MM.1S (cell line): ENCODE measurements around the gene MMP15.

Source experiments
- DNase-seq: peaks from one replicate; pipeline ENCODE4 v3.0.0-alpha.2; 2015
- H2AFZ ChIP-seq: fragments of 300-600 bp; sonication (generic); 2 replicates; pipeline ENCODE4 v1.6.0; 2016; ENCODE audit warnings: antibody characterized with exemption, low read length
- H3F3A ChIP-seq: fragments of 300-600 bp; sonication (generic); 2 replicates; pipeline ENCODE4 v1.6.1; 2016; ENCODE audit warnings: mild to moderate bottlenecking, antibody characterized with exemption, low read length, moderate library complexity, mixed read lengths; ENCODE audit not compliant: insufficient read depth
- H3K27ac ChIP-seq: fragments of 300-600 bp; sonication (generic); 2 replicates; pipeline ENCODE4 v1.5.1; 2016; ENCODE audit warnings: mild to moderate bottlenecking, low read length
- H3K27me3 ChIP-seq: fragments of 300-600 bp; sonication (generic); replicated peaks from 2 replicates; pipeline ENCODE4 v1.6.0; 2016; ENCODE audit warnings: low read length; ENCODE audit not compliant: insufficient read depth
- H3K36me3 ChIP-seq: fragments of 300-600 bp; sonication (generic); replicated peaks from 2 replicates; pipeline ENCODE4 v1.6.1; 2016; ENCODE audit warnings: mild to moderate bottlenecking, low read length, mixed read lengths; ENCODE audit not compliant: insufficient read depth
- H3K4me1 ChIP-seq: fragments of 300-600 bp; sonication (generic); 2 replicates; pipeline ENCODE4 v1.6.1; 2016; ENCODE audit warnings: low read length, mixed read lengths
- H3K4me2 ChIP-seq: fragments of 300-600 bp; sonication (generic); 2 replicates; pipeline ENCODE4 v1.6.0; 2016; ENCODE audit warnings: low read depth, low read length
- H3K4me3 ChIP-seq: fragments of 300-600 bp; sonication (generic); 2 replicates; pipeline ENCODE4 v1.5.1; 2016; ENCODE audit warnings: low read length, mixed read lengths
- H3K79me2 ChIP-seq: fragments of 300-600 bp; sonication (generic); 2 replicates; pipeline ENCODE4 v1.6.1; 2016; ENCODE audit warnings: mixed run types, low read length, mixed read lengths
- H3K9ac ChIP-seq: fragments of 300-600 bp; sonication (generic); 2 replicates; pipeline ENCODE4 v1.6.1; 2016; ENCODE audit warnings: low read length, mixed read lengths
- H3K9me2 ChIP-seq: fragments of 300-600 bp; sonication (generic); replicated peaks from 2 replicates; pipeline ENCODE4 v1.6.1; 2016; ENCODE audit warnings: mild to moderate bottlenecking, low read length, mixed read lengths; ENCODE audit not compliant: insufficient read depth
- H3K9me3 ChIP-seq: fragments of 300-600 bp; sonication (generic); replicated peaks from 2 replicates; pipeline ENCODE4 v1.6.1; 2016; ENCODE audit warnings: mild to moderate bottlenecking, low read length, mixed read lengths; ENCODE audit not compliant: insufficient read depth
- H4K20me1 ChIP-seq: fragments of 300-600 bp; sonication (generic); 2 replicates; pipeline ENCODE4 v1.6.1; 2016; ENCODE audit warnings: mild to moderate bottlenecking, low read length, moderate library complexity, mixed read lengths; ENCODE audit not compliant: insufficient read depth
- EZH2 ChIP-seq: fragments of 300-600 bp; sonication (generic); optimal IDR thresholded peaks from 2 replicates; pipeline ENCODE3; 2017; ENCODE audit warnings: low read depth, mild to moderate bottlenecking, antibody characterized with exemption, low read length, mixed read lengths
- EZH2phosphoT487 ChIP-seq: fragments of 300-600 bp; sonication (generic); IDR thresholded peaks from 2 replicates; pipeline ENCODE4 v1.6.1; 2018; ENCODE audit warnings: antibody characterized with exemption, low read length
- TF ChIP-seq, protein P1 (sequence below): fragments of 300-600 bp; sonication (generic); IDR thresholded peaks from 2 replicates; pipeline ENCODE4 v1.5.1; 2016; ENCODE audit warnings: antibody characterized with exemption, low read length, mixed read lengths

MMP15 gene

GRCh38 chr16:58027161-58027915 lies 1.8 kb downstream of the MMP15 start:
- no peak for TF ChIP-seq EZH2phosphoT487
- no peak for TF ChIP-seq EZH2
- TF ChIP-seq, protein P1, sequence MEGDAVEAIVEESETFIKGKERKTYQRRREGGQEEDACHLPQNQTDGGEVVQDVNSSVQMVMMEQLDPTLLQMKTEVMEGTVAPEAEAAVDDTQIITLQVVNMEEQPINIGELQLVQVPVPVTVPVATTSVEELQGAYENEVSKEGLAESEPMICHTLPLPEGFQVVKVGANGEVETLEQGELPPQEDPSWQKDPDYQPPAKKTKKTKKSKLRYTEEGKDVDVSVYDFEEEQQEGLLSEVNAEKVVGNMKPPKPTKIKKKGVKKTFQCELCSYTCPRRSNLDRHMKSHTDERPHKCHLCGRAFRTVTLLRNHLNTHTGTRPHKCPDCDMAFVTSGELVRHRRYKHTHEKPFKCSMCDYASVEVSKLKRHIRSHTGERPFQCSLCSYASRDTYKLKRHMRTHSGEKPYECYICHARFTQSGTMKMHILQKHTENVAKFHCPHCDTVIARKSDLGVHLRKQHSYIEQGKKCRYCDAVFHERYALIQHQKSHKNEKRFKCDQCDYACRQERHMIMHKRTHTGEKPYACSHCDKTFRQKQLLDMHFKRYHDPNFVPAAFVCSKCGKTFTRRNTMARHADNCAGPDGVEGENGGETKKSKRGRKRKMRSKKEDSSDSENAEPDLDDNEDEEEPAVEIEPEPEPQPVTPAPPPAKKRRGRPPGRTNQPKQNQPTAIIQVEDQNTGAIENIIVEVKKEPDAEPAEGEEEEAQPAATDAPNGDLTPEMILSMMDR: no peak
- Histone ChIP-seq H3K79me2 (no peaks in the 10 kb centered on the region), H4K20me1 (no peaks in the 10 kb centered on the region), H3K27me3 (peaks cover 18% of the 10 kb centered on the region), H3K4me2 (no peak overlapping the region), H3F3A (no peaks in the 10 kb centered on the region), H3K27ac (no peak overlapping the region), H3K9me3 (no peaks in the 10 kb centered on the region), H3K36me3 (no peaks in the 10 kb centered on the region), H3K4me1 (no peaks in the 10 kb centered on the region; the same call in 1 of the 2 replicates), H3K9ac (no peak overlapping the region), H3K9me2 (no peaks in the 10 kb centered on the region), H2AFZ (no peak overlapping the region), H3K4me3 (no peak overlapping the region)
- no peak for DNase-seq

GRCh38 chr16:58027916-58028455 lies 2.4 kb downstream of the MMP15 start:
- no peaks in the 10 kb centered on the region for H3K36me3 ChIP-seq
- DNase-seq: no peak
- H3K79me2 ChIP-seq: no peaks in the 10 kb centered on the region
- TF ChIP-seq, protein P1: no peak
- TF ChIP-seq EZH2 (no peak), EZH2phosphoT487 (no peak)
- no peaks in the 10 kb centered on the region; the same call in 1 of the 2 replicates for H3K4me1 ChIP-seq
- H3K27me3 ChIP-seq: peaks cover 18% of the 10 kb centered on the region
- H3K9ac ChIP-seq: no peak overlapping the region
- H3K4me2 ChIP-seq: no peak overlapping the region
- H3K4me3 ChIP-seq: no peak overlapping the region
- no peaks in the 10 kb centered on the region for H3K9me3 ChIP-seq
- H4K20me1 ChIP-seq: no peaks in the 10 kb centered on the region
- H3K27ac ChIP-seq: no peak overlapping the region
- H3K9me2 ChIP-seq: no peaks in the 10 kb centered on the region
- no peak overlapping the region for H2AFZ ChIP-seq
- no peaks in the 10 kb centered on the region for H3F3A ChIP-seq

DNA sequence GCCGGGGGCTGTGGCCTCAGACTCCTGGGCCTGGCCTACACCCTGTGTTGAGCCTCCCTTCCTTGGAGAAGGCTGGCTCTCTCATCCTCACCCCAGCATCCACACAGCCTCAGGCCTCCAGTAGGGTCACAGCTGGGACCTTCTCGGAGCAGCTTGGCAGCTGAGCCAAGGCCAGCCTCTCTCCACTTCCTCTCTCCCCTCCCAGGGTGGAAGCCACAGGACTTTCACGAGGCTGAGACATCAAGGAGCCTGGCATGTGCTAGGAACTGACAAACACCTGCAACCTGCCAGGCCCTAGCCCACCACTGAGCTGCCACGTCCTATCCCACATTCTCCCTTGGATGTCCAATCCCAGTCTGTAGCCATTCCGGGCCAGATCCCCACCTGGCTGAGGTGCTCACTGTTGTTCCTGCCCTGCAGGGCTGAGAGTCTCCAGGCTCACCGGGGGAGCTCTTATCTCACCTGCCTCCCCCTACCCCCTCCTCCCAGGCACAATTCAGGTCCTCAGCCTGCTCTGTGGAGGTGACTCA lies 3.1 kb downstream of the MMP15 start:
- Histone ChIP-seq H3K79me2 (no peaks in the 10 kb centered on the region), H3K4me2 (no peak overlapping the region), H3K9ac (no peak overlapping the region), H3K9me2 (no peaks in the 10 kb centered on the region), H3K36me3 (no peaks in the 10 kb centered on the region), H4K20me1 (no peaks in the 10 kb centered on the region), H3K9me3 (no peaks in the 10 kb centered on the region), H3K4me1 (no peaks in the 10 kb centered on the region; the same call in 1 of the 2 replicates), H3F3A (no peaks in the 10 kb centered on the region), H2AFZ (no peak overlapping the region), H3K27ac (no peak overlapping the region), H3K4me3 (no peak overlapping the region), H3K27me3 (peaks cover 18% of the 10 kb centered on the region)
- DNase-seq: no peak
- TF ChIP-seq, protein P1: no peak
- TF ChIP-seq EZH2: no peak
- TF ChIP-seq EZH2phosphoT487: no peak
